Measurements from ENCODE around the gene TSPAN7.

The TSPAN7 gene

GRCh38 chrX:38563030-38563429, 1.7 kb downstream of the TSPAN7 start:
- no peak overlapping the region for H3K4me3 ChIP-seq (ENCODE audit: low read length)
- no peak for TF ChIP-seq CTCF (conservative IDR thresholded peaks at IDR 0.05; ENCODE audit: low read length)
- DNase-seq (ENCODE audit: low read depth), result no peak

GRCh38 chrX:38570396-38570795, 9.1 kb downstream of the TSPAN7 start:
- no peak overlapping the region for H3K4me3 ChIP-seq (ENCODE audit: low read length)
- no peak for DNase-seq (ENCODE audit: low read depth)
- TF ChIP-seq CTCF (conservative IDR thresholded peaks at IDR 0.05; ENCODE audit: low read length), result no peak

GRCh38 chrX:38571058-38571457, 9.7 kb downstream of the TSPAN7 start:
- no peak overlapping the region for H3K4me3 ChIP-seq (ENCODE audit: low read length)
- TF ChIP-seq CTCF (conservative IDR thresholded peaks at IDR 0.05; ENCODE audit: low read length), result no peak
- no peak for DNase-seq (ENCODE audit: low read depth)

GRCh38 chrX:38574858-38575257, 13.5 kb downstream of the TSPAN7 start:
- no peak overlapping the region for H3K4me3 ChIP-seq (ENCODE audit: low read length)
- TF ChIP-seq CTCF (conservative IDR thresholded peaks at IDR 0.05; ENCODE audit: low read length), result no peak
- DNase-seq (ENCODE audit: low read depth), result no peak

- no peak for DNase-seq (ENCODE audit: low read depth)
- TF ChIP-seq CTCF (conservative IDR thresholded peaks at IDR 0.05; ENCODE audit: low read length), result no peak
- no peak overlapping the region for H3K4me3 ChIP-seq (ENCODE audit: low read length)
Measured at GRCh38 chrX:38575888-38576287, 14.5 kb downstream of the TSPAN7 start.

- TF ChIP-seq CTCF (conservative IDR thresholded peaks at IDR 0.05; ENCODE audit: low read length), result no peak
- H3K4me3 ChIP-seq (ENCODE audit: low read length), result no peak overlapping the region
- no peak for DNase-seq (ENCODE audit: low read depth)
Measured at GRCh38 chrX:38577738-38578137, 16.4 kb downstream of the TSPAN7 start.

GRCh38 chrX:38578167-38578566, 16.8 kb downstream of the TSPAN7 start:
- no peak for TF ChIP-seq CTCF (conservative IDR thresholded peaks at IDR 0.05; ENCODE audit: low read length)
- no peak for DNase-seq (ENCODE audit: low read depth)
- no peak overlapping the region for H3K4me3 ChIP-seq (ENCODE audit: low read length)

All from AG10803 (cell line).